Inflammatory macrophage treated with lipopolysaccharide for 1 hour (primary cell): ENCODE measurements around the gene UTF1.

Experiments used
- DNase-seq, 2 donors: peaks; one replicate each; pipeline ENCODE4 v3.0.0-alpha.2; 2020 to 2022

UTF1 gene

GRCh38 chr10:133230044-133230361 is at the start of gene UTF1:
UTF1 (plus strand) TSS chr10:133230217; CDS start chr10:133230289, 72 bp downstream.
- no peak for DNase-seq

- no peak for DNase-seq
Observed at GRCh38 chr10:133180965-133181639, 48.9 kb upstream of the UTF1 start.

- no peak for DNase-seq
Observed at GRCh38 chr10:133182190-133182589, 47.8 kb upstream of the UTF1 start.

GRCh38 chr10:133182791-133183645 is 47.0 kb upstream of the UTF1 start:
- DNase-seq = no peak

- no peak for DNase-seq
Observed at GRCh38 chr10:133183646-133184378, 46.2 kb upstream of the UTF1 start.

- no peak for DNase-seq
Observed at GRCh38 chr10:133184591-133185244, 45.3 kb upstream of the UTF1 start.

GRCh38 chr10:133185421-133185820 is 44.6 kb upstream of the UTF1 start:
- DNase-seq = no peak

- no peak for DNase-seq
Observed at GRCh38 chr10:133185916-133186315, 44.1 kb upstream of the UTF1 start.

GRCh38 chr10:133186416-133187090 is 43.5 kb upstream of the UTF1 start:
- DNase-seq = no peak

GRCh38 chr10:133187091-133187905 is 42.7 kb upstream of the UTF1 start:
- DNase-seq = no peak

GRCh38 chr10:133187906-133188681 is 41.9 kb upstream of the UTF1 start:
- no peak for DNase-seq

- DNase-seq = no peak
Observed at GRCh38 chr10:133189256-133189655, 40.8 kb upstream of the UTF1 start.

GRCh38 chr10:133189726-133190125 is 40.3 kb upstream of the UTF1 start:
- DNase-seq = no peak

GRCh38 chr10:133190225-133190624 is 39.8 kb upstream of the UTF1 start:
- DNase-seq = no peak

- no peak for DNase-seq
Observed at GRCh38 chr10:133191651-133192050, 38.4 kb upstream of the UTF1 start.

GRCh38 chr10:133194151-133194550 is 35.9 kb upstream of the UTF1 start:
- no peak for DNase-seq

- DNase-seq = no peak
Observed at GRCh38 chr10:133195096-133195495, 34.9 kb upstream of the UTF1 start.

- no peak for DNase-seq
Observed at GRCh38 chr10:133195611-133196010, 34.4 kb upstream of the UTF1 start.

GRCh38 chr10:133196221-133196915 is 33.6 kb upstream of the UTF1 start:
- no peak for DNase-seq
